ENCODE data around the gene SHISA5. TPM values are rescaled to one million over a fixed set of nuclear protein-coding genes. Genes with fewer than 3 reads are reported as not detected.

SHISA5 gene
- total RNA-seq, 1 experiment from 2014 or later = 174 TPM

DNA sequence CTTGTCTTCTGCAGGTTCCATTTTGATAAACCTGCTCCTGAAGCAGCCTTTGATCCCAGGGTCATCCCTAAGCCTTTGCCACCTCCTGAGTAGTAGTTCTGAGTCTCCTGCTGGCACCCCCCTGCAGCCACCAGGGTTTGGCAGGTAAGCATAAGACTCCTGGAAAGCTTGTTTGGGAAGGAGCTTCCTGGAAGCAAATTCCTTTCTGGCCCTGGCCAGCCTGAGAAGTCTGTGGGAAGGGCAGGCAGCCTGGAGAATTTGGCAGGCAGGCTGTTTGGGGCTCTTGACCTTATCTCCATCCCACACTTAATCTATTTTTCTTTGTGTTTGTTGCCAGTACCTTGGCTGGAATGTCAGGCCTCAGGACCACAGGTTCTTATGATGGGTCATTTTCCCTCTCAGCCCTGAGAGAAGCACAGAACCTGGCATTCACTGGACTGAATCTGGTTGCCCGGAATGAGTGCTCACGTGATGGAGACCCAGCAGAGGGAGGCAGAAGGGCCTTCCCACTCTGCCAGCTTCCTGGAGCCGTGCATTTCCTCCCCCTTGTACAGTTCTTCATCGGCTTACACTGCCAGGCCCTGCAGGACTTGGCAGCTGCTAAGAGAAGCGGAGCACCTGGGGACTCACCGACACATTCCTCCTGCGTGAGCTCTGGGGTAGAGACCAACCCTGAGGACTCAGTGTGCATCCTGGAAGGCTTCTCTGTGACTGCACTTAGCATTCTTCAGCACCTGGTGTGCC lies 44.0 kb downstream of the SHISA5 start:
- Histone ChIP-seq H3K56ac (ENCODE audit: insufficient read length, low read depth, low read length) (no peak overlapping the region), H2BK20ac (ENCODE audit: low read depth, low read length, poor library complexity, severe bottlenecking) (no peak overlapping the region), H3K79me1 (ENCODE audit: insufficient read depth, low read depth, low read length, poor library complexity, severe bottlenecking) (no peaks in the 10 kb centered on the region), H3K4me2 (ENCODE audit: insufficient read depth, insufficient read length, low read length) (no peak overlapping the region), H4K20me1 (ENCODE audit: control insufficient read depth, insufficient read depth, insufficient read length) (no peaks in the 10 kb centered on the region), H2BK12ac (ENCODE audit: insufficient read length, low read depth, low read length) (no peak overlapping the region), H2BK5ac (ENCODE audit: insufficient read length, low read length) (no peak overlapping the region), H4K8ac (replicated peaks; ENCODE audit: insufficient read length, low read depth, low read length) (no peak overlapping the region), H3K79me2 (ENCODE audit: insufficient read depth, low read length) (no peaks in the 10 kb centered on the region), H2AK5ac (ENCODE audit: insufficient read length, low read length) (no peak overlapping the region), H3K4me1 (ENCODE audit: insufficient read depth, low read length) (no peaks in the 10 kb centered on the region), H4K5ac (ENCODE audit: insufficient read length, low read depth, low read length) (no peak overlapping the region), H4K91ac (ENCODE audit: insufficient read length, low read depth, low read length) (no peak overlapping the region), H3K14ac (ENCODE audit: insufficient read depth, low read length) (no peak overlapping the region), H3K27ac (ENCODE audit: insufficient read length, low read depth, low read length) (no peak overlapping the region), H3K27me3 (ENCODE audit: insufficient read depth, low read length) (no peaks in the 10 kb centered on the region), H2BK15ac (ENCODE audit: low read depth, low read length) (no peak overlapping the region), H3K4ac (ENCODE audit: low read depth, low read length) (no peak overlapping the region), H3K18ac (ENCODE audit: insufficient read length, low read depth, low read length) (no peak overlapping the region), H2AFZ (ENCODE audit: low read length) (no peak overlapping the region), H3T11ph (ENCODE audit: low read length) (no peak overlapping the region), H3K23ac (ENCODE audit: insufficient read length, low read depth, low read length) (no peak overlapping the region), H3K9ac (ENCODE audit: extremely low read depth, insufficient read length, low read length) (no peak overlapping the region), H2BK120ac (ENCODE audit: low read depth, low read length, poor library complexity, severe bottlenecking) (no peak overlapping the region), H3K9me3 (ENCODE audit: control insufficient read depth, low read depth, low read length) (no peaks in the 10 kb centered on the region), H3K23me2 (ENCODE audit: insufficient read length, low read depth, low read length, poor library complexity, severe bottlenecking) (no peaks in the 10 kb centered on the region)
- Mint-ChIP-seq H3K4me1 (peaks cover under 1 to 1% of the 10 kb centered on the region in 2 experiments; a peak in 2 of 4 replicates), H3K36me3 (ENCODE audit: insufficient read depth in 1 of 3, low read depth in 3 of 3) (peaks cover 6 to 58% (median 40%) of the 10 kb centered on the region in 3 experiments; a peak in 6 of 7 replicates), H3K9me3 (no peaks in the 10 kb centered on the region), H3K27ac (no peak overlapping the region), H3K4me3 (no peak overlapping the region), H3K27me3 (ENCODE audit: low read depth) (no peaks in the 10 kb centered on the region)
- no CpG with 5 or more reads among the region's 7 CpGs for WGBS (ENCODE audit: extremely low coverage, insufficient read length, low lambda C conversion rate)
- TF ChIP-seq, protein P1, sequence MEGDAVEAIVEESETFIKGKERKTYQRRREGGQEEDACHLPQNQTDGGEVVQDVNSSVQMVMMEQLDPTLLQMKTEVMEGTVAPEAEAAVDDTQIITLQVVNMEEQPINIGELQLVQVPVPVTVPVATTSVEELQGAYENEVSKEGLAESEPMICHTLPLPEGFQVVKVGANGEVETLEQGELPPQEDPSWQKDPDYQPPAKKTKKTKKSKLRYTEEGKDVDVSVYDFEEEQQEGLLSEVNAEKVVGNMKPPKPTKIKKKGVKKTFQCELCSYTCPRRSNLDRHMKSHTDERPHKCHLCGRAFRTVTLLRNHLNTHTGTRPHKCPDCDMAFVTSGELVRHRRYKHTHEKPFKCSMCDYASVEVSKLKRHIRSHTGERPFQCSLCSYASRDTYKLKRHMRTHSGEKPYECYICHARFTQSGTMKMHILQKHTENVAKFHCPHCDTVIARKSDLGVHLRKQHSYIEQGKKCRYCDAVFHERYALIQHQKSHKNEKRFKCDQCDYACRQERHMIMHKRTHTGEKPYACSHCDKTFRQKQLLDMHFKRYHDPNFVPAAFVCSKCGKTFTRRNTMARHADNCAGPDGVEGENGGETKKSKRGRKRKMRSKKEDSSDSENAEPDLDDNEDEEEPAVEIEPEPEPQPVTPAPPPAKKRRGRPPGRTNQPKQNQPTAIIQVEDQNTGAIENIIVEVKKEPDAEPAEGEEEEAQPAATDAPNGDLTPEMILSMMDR (conservative IDR thresholded peaks at IDR 0.05) = no peak
- no peak for DNase-seq

Data from H9 (cell line).